ENCODE measurements around the gene PRRC2C. TPM values are rescaled to one million over a fixed set of nuclear protein-coding genes. Genes with fewer than 3 reads are reported as not detected.

Gene PRRC2C
- total and polyA plus RNA-seq, 2 of the 13 experiments (the other 11 are each of a cell fraction or from before 2014, with no cell fraction given), result 46.2 to 57.0 TPM

- Histone ChIP-seq H3K27me3 (ENCODE audit: control insufficient read depth in 1 of 2, insufficient read depth in 2 of 2, low read length in 2 of 2) (no peaks in the 10 kb centered on the region; a peak in 1 of 5 replicates), H3K4me1 (ENCODE audit: insufficient read depth, low read length) (peaks cover 12% of the 10 kb centered on the region), H3K27ac (ENCODE audit: extremely low read length, insufficient read depth, low read length) (no peak overlapping the region), H3K4me2 (ENCODE audit: low read depth, low read length) (no peak overlapping the region), H2AFZ (ENCODE audit: low read length) (no peak overlapping the region), H3K79me2 (ENCODE audit: insufficient read depth, low read length) (no peaks in the 10 kb centered on the region), H3K36me3 (replicated peaks in 1 of 2; ENCODE audit: control insufficient read depth in 1 of 2, insufficient read depth in 2 of 2, low read length in 2 of 2) (no peaks in the 10 kb centered on the region), H3K4me3 (replicated peaks in 1 of 3; ENCODE audit: insufficient read depth in 1 of 3, low read depth in 2 of 3, low read length in 3 of 3) (no peak overlapping the region), H3K9ac (ENCODE audit: insufficient read depth, low read depth, low read length) (no peak overlapping the region), H3K9me3 (ENCODE audit: low read length) (no peaks in the 10 kb centered on the region), H4K20me1 (ENCODE audit: insufficient read depth, low read length) (no peaks in the 10 kb centered on the region)
- DNase-seq (ENCODE audit: low spot score), result no peak
- BruUV-seq (replicated peaks), result no TSS peak
- TF ChIP-seq MAFF (IDR thresholded peaks at IDR 0.05; ENCODE audit: low read depth, low read length), result peak; percentile 98
- TF ChIP-seq, protein P1, sequence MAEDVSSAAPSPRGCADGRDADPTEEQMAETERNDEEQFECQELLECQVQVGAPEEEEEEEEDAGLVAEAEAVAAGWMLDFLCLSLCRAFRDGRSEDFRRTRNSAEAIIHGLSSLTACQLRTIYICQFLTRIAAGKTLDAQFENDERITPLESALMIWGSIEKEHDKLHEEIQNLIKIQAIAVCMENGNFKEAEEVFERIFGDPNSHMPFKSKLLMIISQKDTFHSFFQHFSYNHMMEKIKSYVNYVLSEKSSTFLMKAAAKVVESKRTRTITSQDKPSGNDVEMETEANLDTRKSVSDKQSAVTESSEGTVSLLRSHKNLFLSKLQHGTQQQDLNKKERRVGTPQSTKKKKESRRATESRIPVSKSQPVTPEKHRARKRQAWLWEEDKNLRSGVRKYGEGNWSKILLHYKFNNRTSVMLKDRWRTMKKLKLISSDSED (CRISPR knock-in tag; IDR thresholded peaks at IDR 0.05), result no peak
- no peak for TF ChIP-seq PBX2 (CRISPR knock-in tag; IDR thresholded peaks at IDR 0.05)
- TF ChIP-seq, protein P2, sequence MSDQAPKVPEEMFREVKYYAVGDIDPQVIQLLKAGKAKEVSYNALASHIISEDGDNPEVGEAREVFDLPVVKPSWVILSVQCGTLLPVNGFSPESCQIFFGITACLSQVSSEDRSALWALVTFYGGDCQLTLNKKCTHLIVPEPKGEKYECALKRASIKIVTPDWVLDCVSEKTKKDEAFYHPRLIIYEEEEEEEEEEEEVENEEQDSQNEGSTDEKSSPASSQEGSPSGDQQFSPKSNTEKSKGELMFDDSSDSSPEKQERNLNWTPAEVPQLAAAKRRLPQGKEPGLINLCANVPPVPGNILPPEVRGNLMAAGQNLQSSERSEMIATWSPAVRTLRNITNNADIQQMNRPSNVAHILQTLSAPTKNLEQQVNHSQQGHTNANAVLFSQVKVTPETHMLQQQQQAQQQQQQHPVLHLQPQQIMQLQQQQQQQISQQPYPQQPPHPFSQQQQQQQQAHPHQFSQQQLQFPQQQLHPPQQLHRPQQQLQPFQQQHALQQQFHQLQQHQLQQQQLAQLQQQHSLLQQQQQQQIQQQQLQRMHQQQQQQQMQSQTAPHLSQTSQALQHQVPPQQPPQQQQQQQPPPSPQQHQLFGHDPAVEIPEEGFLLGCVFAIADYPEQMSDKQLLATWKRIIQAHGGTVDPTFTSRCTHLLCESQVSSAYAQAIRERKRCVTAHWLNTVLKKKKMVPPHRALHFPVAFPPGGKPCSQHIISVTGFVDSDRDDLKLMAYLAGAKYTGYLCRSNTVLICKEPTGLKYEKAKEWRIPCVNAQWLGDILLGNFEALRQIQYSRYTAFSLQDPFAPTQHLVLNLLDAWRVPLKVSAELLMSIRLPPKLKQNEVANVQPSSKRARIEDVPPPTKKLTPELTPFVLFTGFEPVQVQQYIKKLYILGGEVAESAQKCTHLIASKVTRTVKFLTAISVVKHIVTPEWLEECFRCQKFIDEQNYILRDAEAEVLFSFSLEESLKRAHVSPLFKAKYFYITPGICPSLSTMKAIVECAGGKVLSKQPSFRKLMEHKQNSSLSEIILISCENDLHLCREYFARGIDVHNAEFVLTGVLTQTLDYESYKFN (CRISPR knock-in tag; conservative IDR thresholded peaks at IDR 0.05), result no peak
- TF ChIP-seq ARHGAP35 (CRISPR knock-in tag; IDR thresholded peaks at IDR 0.05; ENCODE audit: borderline replicate concordance), result no peak
- TF ChIP-seq LCORL (IDR thresholded peaks at IDR 0.05), result no peak
- no peak for TF ChIP-seq LCORL (CRISPR knock-in tag; IDR thresholded peaks at IDR 0.05)
- TF ChIP-seq MAFK (conservative IDR thresholded peaks at IDR 0.05 in 1 of 2, IDR thresholded peaks at IDR 0.05 in 1 of 2; ENCODE audit: low read length in 2 of 2), result peak; percentile 97 to 98
- TF ChIP-seq KLF15 (CRISPR knock-in tag; IDR thresholded peaks at IDR 0.05; ENCODE audit: borderline replicate concordance), result no peak
- intact Hi-C loops (cut with micrococcal nuclease; ENCODE audit: unreplicated experiment) (loop anchor here (5.0 to 10.0 kb wide), 2 partner anchors 882 to 1585 kb away; partner anchors contain the start of gene SCYL3), in situ Hi-C loops (cut with HindIII; ENCODE audit: extremely low pct_ligation_motif_present, low pct_unique_long_range_greater_than_20kb) (no loop called here)
- no peak for ATAC-seq
- POLR2A ChIA-PET, result no interaction called here
- 93% methylated on average over 2 of the region's 2 CpGs for WGBS (ENCODE audit: low lambda C conversion rate)
- CTCF ChIA-PET (ENCODE audit: low intra/inter-chr PET ratio, low total read pairs), result no interaction called here
- no peak for FAIRE-seq
Measured at GRCh38 chr1:171480035-171480434, 5.3 kb upstream of the PRRC2C start.

Measured in HepG2 (cell line).